ENCODE measurements around the gene BNIP5. TPM values are rescaled to one million over a fixed set of nuclear protein-coding genes. Genes with fewer than 3 reads are reported as not detected.

The BNIP5 gene, protein sequence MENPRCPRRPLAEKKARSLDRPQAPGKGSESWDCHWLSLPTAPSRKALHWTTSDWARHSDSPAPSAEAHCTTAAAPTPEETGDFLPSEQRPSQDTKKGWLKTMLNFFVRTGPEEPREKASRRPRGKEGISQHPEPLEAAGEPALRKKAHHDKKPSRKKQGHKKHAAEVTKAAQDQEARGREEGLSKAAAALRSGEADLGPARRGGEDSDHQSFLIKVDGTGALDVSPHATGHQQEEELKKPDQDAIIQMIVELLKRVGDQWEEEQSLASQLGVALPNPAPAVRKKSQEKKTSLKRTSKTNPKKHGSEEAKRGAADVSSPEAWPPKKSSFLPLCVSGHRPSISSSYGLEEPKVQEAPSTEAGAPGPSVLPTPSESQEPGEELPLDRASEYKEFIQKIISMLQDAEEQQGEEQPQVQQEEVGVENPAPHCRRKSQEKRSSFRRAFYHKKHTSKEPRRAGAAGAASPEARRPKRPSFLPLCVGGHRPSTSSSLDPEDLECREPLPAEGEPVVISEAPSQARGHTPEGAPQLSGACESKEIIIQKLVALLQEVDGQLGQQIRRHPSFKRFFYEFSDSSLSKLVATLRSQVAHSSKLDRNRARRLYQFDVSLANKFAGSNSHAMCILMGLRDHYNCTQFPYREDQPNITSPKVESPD
- 0.02 to 0.05 TPM (median 0.03 TPM) in 5 replicates for total RNA-seq (2022; extraction: Qiagen RNA extraction)

GRCh38 chr6:36336779-36337241 lies at the start of gene BNIP5:
Gene BNIP5, minus strand, starts transcription at chr6:36336888. Its CDS starts 6,198 bp downstream, at chr6:36330690.

GRCh38 chr6:36269834-36270705 lies 66.6 kb downstream of the BNIP5 start, which contains the start of gene PNPLA1:
Gene PNPLA1, plus strand, starts transcription at chr6:36270060. Its CDS starts 400 bp downstream, at chr6:36270460.

Other genes with a start within 250 kb of the BNIP5 start
- 0.48 to 0.63 TPM (median 0.58 TPM) in 5 replicates for gene MAPK13, start 206.4 kb downstream of the BNIP5 start, total RNA-seq (2022; extraction: Qiagen RNA extraction)
- gene BRPF3, start 140.1 kb downstream of the BNIP5 start, total RNA-seq (2022; extraction: Qiagen RNA extraction): 7.6 to 10.6 TPM (median 10.2 TPM) in 5 replicates
- gene PNPLA1, start 66.8 kb downstream of the BNIP5 start, total RNA-seq (2022; extraction: Qiagen RNA extraction): 0.03 TPM in 1 of 5 replicates, not detected in the others
- 0.09 to 0.28 TPM (median 0.13 TPM) in 5 replicates for gene ETV7, start 50.8 kb upstream of the BNIP5 start, total RNA-seq (2022; extraction: Qiagen RNA extraction)
- 0.06 TPM in 1 of 5 replicates, not detected in the others for gene PXT1, start 106.0 kb upstream of the BNIP5 start, total RNA-seq (2022; extraction: Qiagen RNA extraction)
- gene KCTD20, start 106.1 kb upstream of the BNIP5 start, total RNA-seq (2022; extraction: Qiagen RNA extraction): 15.7 to 18.0 TPM (median 17.4 TPM) in 5 replicates
- gene STK38, start 210.6 kb upstream of the BNIP5 start, total RNA-seq (2022; extraction: Qiagen RNA extraction): 13.0 to 17.5 TPM (median 16.8 TPM) in 5 replicates

Data from A549 treated with dexamethasone at 1 μM for 4 hours (cell line).